OCI-LY1 (cell line): ENCODE measurements around the gene TENM4.

Experiments used
- CTCF ChIP-seq: fragments of 200-600 bp; sonication (generic), shearing (Covaris generic); IDR thresholded peaks from 2 replicates; pipeline ENCODE4 v1.5.1; 2017; ENCODE audit warnings: mild to moderate bottlenecking, antibody characterized with exemption, low read length, moderate library complexity, mixed read lengths
- EZH2 ChIP-seq: fragments of 200-600 bp; sonication (generic), shearing (Covaris generic); IDR thresholded peaks from 2 replicates; pipeline ENCODE4 v1.8.0; 2017; ENCODE audit warnings: borderline replicate concordance, mixed run types, mild to moderate bottlenecking, antibody characterized with exemption, low read length, moderate library complexity, mixed read lengths

- TF ChIP-seq CTCF (no peak), EZH2 (no peak)
Measured at GRCh38 chr11:78993802-78994430, 446.9 kb downstream of the TENM4 start.
